Activated T-cell treated with anti-CD3 and anti-CD28 coated beads, Interleukin-2, amount 50 U/mL, for 72 hours (primary cell): ENCODE results near the gene ZFAND2B. TPM values are rescaled to one million over a fixed set of nuclear protein-coding genes. Genes with fewer than 3 reads are reported as not detected.
"Not testable (repeated sequence)": the region's sequence is repeated elsewhere in the genome, so short reads cannot be mapped to it uniquely, and the experiment has no call there.

ENCODE experiments used
- ATAC-seq, 2 donors: fragments of 150-1000 bp; cut with Tn5 transposase; replicated peaks in 1 of 2; 2 replicates each; pipeline ENCODE4 v1.10.0; 2021; ENCODE audit warnings: moderate library complexity in 2 of 2, mild to moderate bottlenecking in 1 of 2
- DNase-seq, 2 donors: peaks; one replicate each; pipeline ENCODE4 v3.0.0; 2021 to 2022; ENCODE audit warnings: mixed read lengths in 1 of 2
- H3K27ac Mint-ChIP-seq: one replicate; pipeline ENCODE4 v1.8.0; 2022; ENCODE audit warnings: mild to moderate bottlenecking, moderate library complexity, mixed read lengths
- H3K27me3 Mint-ChIP-seq: one replicate; pipeline ENCODE4 v1.8.0; 2022; ENCODE audit warnings: low read depth, mixed read lengths
- H3K36me3 Mint-ChIP-seq, 2 donors: one replicate each; pipeline ENCODE4 v1.8.0; 2022; ENCODE audit warnings: mixed read lengths in 2 of 2, mild to moderate bottlenecking in 1 of 2; ENCODE audit not compliant: insufficient read depth in 2 of 2
- H3K4me1 Mint-ChIP-seq: one replicate; pipeline ENCODE4 v1.8.0; 2022; ENCODE audit warnings: low read depth, mixed read lengths
- H3K4me3 Mint-ChIP-seq, 2 donors: one replicate each; pipeline ENCODE4 v1.8.0; 2022; ENCODE audit warnings: mild to moderate bottlenecking in 2 of 2, mixed read lengths in 2 of 2, moderate library complexity in 2 of 2
- H3K9me3 Mint-ChIP-seq, 2 donors: one replicate each; pipeline ENCODE4 v1.8.0; 2022; ENCODE audit warnings: mixed read lengths in 2 of 2
- total RNA-seq, 2 donors: library from RNA; stranded (reverse); gene quantifications; one replicate each; pipeline ENCODE4 v1.2.3, GENCODE V29; 2022

ZFAND2B gene
- total RNA-seq, 2 donors from 2014 or later: 45.5 to 47.7 TPM

DNA sequence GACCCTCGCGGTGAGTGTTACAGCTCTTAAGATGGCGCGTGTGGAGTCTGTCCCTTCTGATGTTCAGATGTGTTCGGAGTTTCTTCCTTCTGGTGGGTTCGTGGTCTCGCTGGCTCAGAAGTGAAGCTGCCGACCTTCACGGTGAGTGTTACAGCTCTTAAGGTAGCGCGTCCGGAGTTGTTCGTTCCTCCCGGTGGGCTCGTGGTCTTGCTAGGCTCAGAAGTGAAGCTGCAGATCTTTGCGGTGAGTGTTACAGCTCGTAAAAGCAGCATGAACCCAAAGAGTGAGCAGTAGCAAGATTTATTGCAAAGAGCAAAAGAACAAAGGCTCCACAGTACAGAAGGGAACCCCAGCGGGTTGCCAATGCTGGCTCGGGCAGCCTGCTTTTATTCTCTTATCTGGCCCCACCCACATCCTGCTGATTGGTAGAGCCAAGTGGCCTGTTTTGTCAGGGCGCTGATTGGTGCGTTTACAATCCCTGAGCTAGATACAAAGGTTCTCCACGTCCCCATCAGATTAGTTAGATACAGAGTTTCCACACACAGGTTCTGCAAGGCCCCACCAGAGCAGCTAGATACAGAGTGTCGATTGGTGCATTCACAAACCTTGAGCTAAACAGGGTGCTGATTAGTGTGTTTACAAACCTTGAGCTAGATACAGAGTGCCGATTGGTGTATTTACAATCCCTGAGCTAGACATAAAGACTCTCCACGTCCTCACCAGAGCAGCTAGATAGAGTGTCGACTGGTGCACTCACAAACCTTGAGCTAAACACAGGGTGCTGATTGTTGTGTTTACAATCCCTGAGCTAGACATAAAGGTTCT is 5.9 kb upstream of the ZFAND2B start:
- not testable (repeated sequence) for H3K27me3 Mint-ChIP-seq, ATAC-seq, H3K9me3 Mint-ChIP-seq, H3K36me3 Mint-ChIP-seq
- Mint-ChIP-seq H3K4me3 (peak overlapping the region; percentile 78 to 82), H3K27ac (peak overlapping the region; percentile 11), H3K4me1 (peaks cover 25% of the 10 kb centered on the region)
- DNase-seq: peak; percentile 36 to 42

DNA sequence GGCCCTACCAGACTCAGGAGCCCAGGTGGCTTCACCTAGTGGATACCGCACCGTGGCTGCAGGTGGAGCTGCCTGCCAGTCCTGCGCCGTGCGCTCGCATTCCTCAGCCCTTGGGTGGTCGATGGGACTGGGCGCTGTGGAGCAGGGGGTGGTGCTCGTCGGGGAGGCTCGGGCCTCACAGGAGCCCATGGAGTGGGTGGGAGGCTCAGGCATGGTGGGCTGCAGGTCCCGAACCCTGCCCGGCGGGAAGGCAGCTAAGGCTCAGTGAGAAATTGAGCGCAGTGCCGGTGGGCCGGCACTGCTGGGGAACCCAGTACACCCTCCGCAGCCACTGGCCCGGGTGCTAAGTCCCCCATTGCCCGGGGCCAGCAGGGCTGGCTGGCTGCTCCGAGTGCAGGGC is 5.3 kb upstream of the ZFAND2B start:
- H3K27ac Mint-ChIP-seq, H3K9me3 Mint-ChIP-seq, ATAC-seq, H3K4me3 Mint-ChIP-seq, DNase-seq, H3K36me3 Mint-ChIP-seq, H3K27me3 Mint-ChIP-seq: not testable (repeated sequence)
- H3K4me1 Mint-ChIP-seq: peaks cover 25% of the 10 kb centered on the region

DNA sequence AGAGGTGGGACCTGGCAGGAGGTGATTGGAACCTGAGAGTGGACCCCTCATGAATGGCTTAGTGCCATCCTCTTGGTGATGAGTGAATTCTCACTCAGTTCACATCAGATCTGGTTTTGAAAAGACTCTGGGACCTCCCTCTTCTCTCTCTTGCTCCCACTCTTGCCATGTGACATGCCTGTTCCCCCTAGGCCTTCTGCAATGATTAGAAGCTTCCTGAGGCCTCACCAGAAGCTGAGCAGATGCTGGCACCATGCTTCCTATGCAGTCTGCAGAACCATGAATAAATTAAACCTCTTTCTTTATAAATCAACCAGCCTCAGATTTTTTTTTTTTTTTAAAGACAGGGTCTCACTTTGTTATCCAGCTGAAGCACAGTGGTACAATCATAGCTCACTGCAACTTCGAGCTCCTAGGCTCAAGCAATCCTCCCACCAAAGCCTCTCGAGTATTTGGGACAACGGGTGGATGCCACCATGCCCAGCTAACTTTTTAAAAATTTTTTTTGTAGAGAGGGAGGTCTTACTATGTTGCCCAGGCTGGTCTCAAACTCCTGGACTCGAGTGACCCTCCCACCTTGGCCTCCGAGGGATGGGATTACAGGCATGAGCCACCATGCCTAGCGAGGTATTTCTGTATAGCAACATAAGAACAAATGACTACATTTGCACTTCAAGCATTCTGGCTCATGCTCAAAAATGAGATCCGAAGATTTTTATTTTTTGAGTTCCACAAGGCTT is 2.0 kb upstream of the ZFAND2B start:
- peaks cover 32% of the 10 kb centered on the region for H3K4me1 Mint-ChIP-seq
- H3K4me3 Mint-ChIP-seq: no peak overlapping the region
- peaks cover 1 to 6% of the 10 kb centered on the region in 2 donors for H3K36me3 Mint-ChIP-seq
- peaks cover 0 to 3% of the 10 kb centered on the region in 2 donors for H3K9me3 Mint-ChIP-seq
- no peak for DNase-seq
- no peak for ATAC-seq
- no peak overlapping the region for H3K27ac Mint-ChIP-seq
- H3K27me3 Mint-ChIP-seq: no peaks in the 10 kb centered on the region

- H3K9me3 Mint-ChIP-seq: peaks cover 0 to 3% of the 10 kb centered on the region in 2 donors
- ATAC-seq (no peak), DNase-seq (no peak)
- no peak overlapping the region for H3K27ac Mint-ChIP-seq
- H3K4me3 Mint-ChIP-seq: peak overlapping the region; percentile 16 to 79
- peaks cover 35% of the 10 kb centered on the region for H3K4me1 Mint-ChIP-seq
- peaks cover 1 to 6% of the 10 kb centered on the region in 2 donors for H3K36me3 Mint-ChIP-seq
- H3K27me3 Mint-ChIP-seq: no peaks in the 10 kb centered on the region
These were observed 1.4 kb upstream of the ZFAND2B start for GRCh38 chr2:219205165-219205538.

DNA sequence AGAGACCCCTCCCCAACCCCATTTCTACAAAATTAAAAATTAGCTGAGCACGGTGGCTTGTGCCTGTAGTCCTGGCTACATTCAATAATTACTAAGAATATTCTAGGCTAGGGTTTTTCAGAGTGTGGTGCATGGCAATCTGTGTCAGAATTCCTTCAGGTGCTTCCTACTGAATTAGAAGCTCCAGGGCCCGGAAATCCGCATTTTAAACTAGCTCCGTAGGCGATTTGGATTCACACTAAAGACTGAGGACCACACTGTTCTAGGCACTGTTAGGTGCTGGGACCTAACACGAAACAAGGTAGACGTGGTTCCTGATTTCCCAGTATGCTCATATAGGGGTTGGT is 628 bp upstream of the ZFAND2B start:
- DNase-seq (no peak), ATAC-seq (no peak)
- H3K27ac Mint-ChIP-seq: peak overlapping the region; percentile 69
- H3K4me1 Mint-ChIP-seq: peaks cover 36% of the 10 kb centered on the region
- H3K9me3 Mint-ChIP-seq: peaks cover 0 to 3% of the 10 kb centered on the region in 2 donors
- peak overlapping the region; percentile 79 to 83 for H3K4me3 Mint-ChIP-seq
- H3K27me3 Mint-ChIP-seq: no peaks in the 10 kb centered on the region
- peaks cover 1 to 7% of the 10 kb centered on the region in 2 donors for H3K36me3 Mint-ChIP-seq

- Mint-ChIP-seq H3K4me1 (peaks cover 50% of the 10 kb centered on the region), H3K27me3 (no peaks in the 10 kb centered on the region), H3K4me3 (peak overlapping the region; percentile 79 to 83), H3K36me3 (peaks cover 1 to 7% of the 10 kb centered on the region in 2 donors), H3K27ac (peak overlapping the region; percentile 54), H3K9me3 (peaks cover 0 to 3% of the 10 kb centered on the region in 2 donors)
- DNase-seq (no peak), ATAC-seq (no peak)
These were observed 727 bp downstream of the ZFAND2B start for GRCh38 chr2:219207134-219207883.

DNA sequence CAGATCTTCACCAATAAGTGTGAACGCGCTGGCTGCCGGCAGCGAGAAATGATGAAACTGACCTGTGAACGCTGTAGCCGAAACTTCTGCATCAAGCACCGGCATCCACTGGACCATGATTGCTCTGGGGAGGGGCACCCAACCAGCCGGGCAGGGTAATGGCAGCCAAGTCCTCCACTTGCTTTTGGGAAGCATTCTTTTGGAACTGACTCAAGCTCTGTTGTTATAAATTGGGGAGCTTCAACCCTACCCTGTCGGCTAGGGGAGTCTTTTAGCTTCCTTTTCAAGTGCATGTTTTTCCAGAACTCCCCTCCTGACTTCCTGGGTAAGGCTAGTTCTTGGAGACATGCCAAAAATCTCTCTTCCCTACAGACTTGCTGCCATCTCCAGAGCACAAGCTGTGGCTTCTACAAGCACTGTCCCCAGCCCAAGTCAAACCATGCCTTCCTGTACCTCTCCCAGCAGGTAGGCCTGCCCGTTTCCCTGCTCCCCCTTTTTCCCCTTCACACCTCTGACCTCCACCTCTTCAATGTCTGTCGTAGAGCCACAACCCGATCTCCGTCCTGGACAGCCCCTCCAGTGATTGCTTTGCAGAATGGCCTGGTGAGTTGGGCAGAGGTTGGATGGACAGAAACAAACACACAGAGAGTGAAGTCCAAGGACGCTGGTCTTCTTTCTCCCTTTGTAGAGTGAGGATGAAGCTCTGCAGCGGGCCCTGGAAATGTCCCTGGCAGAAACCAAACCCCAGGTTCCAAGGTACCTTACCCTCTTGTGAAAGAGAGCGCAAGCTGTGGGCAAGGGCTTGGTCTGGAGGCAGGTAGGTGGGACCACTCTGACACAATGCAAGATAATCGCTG is 1.5 kb downstream of the ZFAND2B start:
- Mint-ChIP-seq H3K9me3 (peaks cover 0 to 3% of the 10 kb centered on the region in 2 donors), H3K36me3 (peaks cover 1 to 7% of the 10 kb centered on the region in 2 donors), H3K27me3 (no peaks in the 10 kb centered on the region), H3K4me3 (peak overlapping the region; percentile 79 to 83), H3K27ac (peak overlapping the region; percentile 9), H3K4me1 (peaks cover 52% of the 10 kb centered on the region)
- DNase-seq (no peak), ATAC-seq (no peak)

GRCh38 chr2:219209236-219210195 is 2.9 kb downstream of the ZFAND2B start:
- Mint-ChIP-seq H3K4me1 (peaks cover 52% of the 10 kb centered on the region), H3K27me3 (no peaks in the 10 kb centered on the region), H3K9me3 (peaks cover 0 to under 1% of the 10 kb centered on the region in 2 donors), H3K4me3 (no peak overlapping the region), H3K36me3 (peaks cover 3 to 4% of the 10 kb centered on the region in 2 donors), H3K27ac (peak overlapping the region; percentile 74)
- DNase-seq (no peak), ATAC-seq (no peak)

- Mint-ChIP-seq H3K4me3 (no peak overlapping the region), H3K36me3 (peaks cover 3% of the 10 kb centered on the region in 2 donors), H3K27me3 (no peaks in the 10 kb centered on the region), H3K4me1 (peaks cover 49% of the 10 kb centered on the region), H3K27ac (peak overlapping the region; percentile 74), H3K9me3 (no peaks in the 10 kb centered on the region)
- no peak for ATAC-seq
- no peak for DNase-seq
These were observed 3.8 kb downstream of the ZFAND2B start for GRCh38 chr2:219210196-219210885.

GRCh38 chr2:219210886-219211362 is 4.3 kb downstream of the ZFAND2B start:
- Mint-ChIP-seq H3K36me3 (peaks cover 3% of the 10 kb centered on the region in 2 donors), H3K4me1 (peaks cover 47% of the 10 kb centered on the region)

GRCh38 chr2:219213026-219213415 is 6.4 kb downstream of the ZFAND2B start:
- Mint-ChIP-seq H3K27me3 (no peaks in the 10 kb centered on the region), H3K36me3 (peaks cover 3% of the 10 kb centered on the region in 2 donors), H3K4me1 (peaks cover 49% of the 10 kb centered on the region), H3K27ac (no peak overlapping the region), H3K4me3 (no peak overlapping the region), H3K9me3 (no peaks in the 10 kb centered on the region)
- DNase-seq (no peak), ATAC-seq (no peak)

More at GRCh38 chr2:219210886-219211362, 4.3 kb downstream of the ZFAND2B start:
- H3K27me3 Mint-ChIP-seq: no peaks in the 10 kb centered on the region
- H3K27ac Mint-ChIP-seq: peak overlapping the region; percentile 89
- no peak for ATAC-seq
- no peak for DNase-seq
- H3K9me3 Mint-ChIP-seq: no peaks in the 10 kb centered on the region
- H3K4me3 Mint-ChIP-seq: peak overlapping the region in 1 of 2 donors; percentile 51
